GM18517 (cell line): ENCODE results near the gene PLPP3.

ENCODE experiments used
- ATAC-seq: cut with Tn5 transposase; IDR thresholded peaks from one replicate; pipeline ENCODE4 v1.9.1; 2021; ENCODE audit warnings: mild to moderate bottlenecking, moderate library complexity; ENCODE audit not compliant: unreplicated experiment

PLPP3 gene

GRCh38 chr1:56576880-56577405 lies 2.4 kb downstream of the PLPP3 start:
- no peak for ATAC-seq

GRCh38 chr1:56575865-56576264 lies 3.5 kb downstream of the PLPP3 start:
- ATAC-seq: no peak

GRCh38 chr1:56574794-56575193 lies 4.6 kb downstream of the PLPP3 start:
- ATAC-seq: no peak

- ATAC-seq: no peak
Observed at GRCh38 chr1:56573311-56573710, 6.1 kb downstream of the PLPP3 start.

GRCh38 chr1:56572334-56573050 lies 6.9 kb downstream of the PLPP3 start:
- no peak for ATAC-seq

- no peak for ATAC-seq
Observed at GRCh38 chr1:56571448-56571847, 7.9 kb downstream of the PLPP3 start.

- no peak for ATAC-seq
Observed at GRCh38 chr1:56570924-56571372, 8.4 kb downstream of the PLPP3 start.

GRCh38 chr1:56569661-56570060 lies 9.7 kb downstream of the PLPP3 start:
- no peak for ATAC-seq

GRCh38 chr1:56566994-56567393 lies 12.4 kb downstream of the PLPP3 start:
- no peak for ATAC-seq

GRCh38 chr1:56566061-56566744 lies 13.2 kb downstream of the PLPP3 start:
- no peak for ATAC-seq

- no peak for ATAC-seq
Observed at GRCh38 chr1:56564615-56565014, 14.7 kb downstream of the PLPP3 start.

GRCh38 chr1:56563568-56563967 lies 15.8 kb downstream of the PLPP3 start:
- no peak for ATAC-seq

- ATAC-seq: no peak
Observed at GRCh38 chr1:56562891-56563452, 16.4 kb downstream of the PLPP3 start.

GRCh38 chr1:56561227-56562019 lies 17.9 kb downstream of the PLPP3 start:
- ATAC-seq: no peak

- no peak for ATAC-seq
Observed at GRCh38 chr1:56557746-56558145, 21.6 kb downstream of the PLPP3 start.

- ATAC-seq: no peak
Observed at GRCh38 chr1:56555448-56555847, 23.9 kb downstream of the PLPP3 start.

GRCh38 chr1:56553046-56553445 lies 26.3 kb downstream of the PLPP3 start:
- ATAC-seq: no peak

- ATAC-seq: no peak
Observed at GRCh38 chr1:56552349-56552748, 27.0 kb downstream of the PLPP3 start.

GRCh38 chr1:56551691-56552090 lies 27.7 kb downstream of the PLPP3 start:
- ATAC-seq: no peak

- no peak for ATAC-seq
Observed at GRCh38 chr1:56550859-56551188, 28.5 kb downstream of the PLPP3 start.

GRCh38 chr1:56550138-56550858 lies 29.1 kb downstream of the PLPP3 start:
- no peak for ATAC-seq
